ENCODE results near the gene MBLAC1. TPM values are rescaled to one million over a fixed set of nuclear protein-coding genes. Genes with fewer than 3 reads are reported as not detected.

The MBLAC1 gene
- polyA plus RNA-seq, 3 donors = 0.57 to 0.81 (median 0.59) TPM

DNA sequence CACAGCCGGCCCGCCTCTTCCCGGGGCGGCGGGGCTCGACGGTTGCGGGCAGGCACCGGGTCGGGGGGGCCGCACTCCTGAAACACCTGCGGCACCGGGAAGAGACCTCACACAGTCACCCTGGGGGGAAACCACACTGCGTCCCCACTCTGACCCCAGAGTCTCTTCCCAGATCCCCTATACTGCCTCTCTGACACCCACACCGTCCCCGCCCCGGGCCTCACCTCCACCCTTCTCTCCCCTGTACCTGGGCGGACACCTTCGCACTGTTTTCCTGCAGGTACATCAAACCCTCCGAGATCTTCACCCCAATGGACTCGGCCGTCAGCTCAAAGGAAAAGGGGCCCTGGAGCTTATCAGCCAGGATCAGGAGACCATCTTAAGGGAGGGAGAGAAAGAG, 45.1 kb downstream of the MBLAC1 start:
- Histone ChIP-seq H3K9me3 (replicated peaks in 1 of 2; ENCODE audit: control insufficient read depth in 1 of 2, insufficient read depth in 1 of 2, low read length in 2 of 2) (peaks cover 0 to 5% of the 10 kb centered on the region in 2 donors), H2AFZ (ENCODE audit: insufficient read depth, low read depth, low read length, poor library complexity, severe bottlenecking) (peak overlapping the region; percentile 21), H3K9ac (ENCODE audit: insufficient read depth, low read length, poor library complexity, severe bottlenecking) (no peak overlapping the region), H3K4me2 (replicated peaks; ENCODE audit: extremely low read depth, low read length, poor library complexity, severe bottlenecking) (peak overlapping the region; percentile 61), H3K4me1 (ENCODE audit: control insufficient read depth in 1 of 2, insufficient read depth in 2 of 2, low read length in 2 of 2) (peaks cover 39 to 46% of the 10 kb centered on the region in 2 donors), H3K4me3 (replicated peaks in 1 of 3; ENCODE audit: low read depth in 2 of 3, low read length in 3 of 3) (peak overlapping the region in 1 of 3 experiments; percentile 40), H3K79me2 (ENCODE audit: insufficient read depth, low read length) (no peaks in the 10 kb centered on the region), H3K36me3 (replicated peaks in 1 of 2; ENCODE audit: control insufficient read depth in 1 of 2, insufficient read depth in 2 of 2, low read length in 2 of 2) (no peaks in the 10 kb centered on the region), H3K27me3 (ENCODE audit: control insufficient read depth in 2 of 2, insufficient read depth in 2 of 2, low read length in 2 of 2) (peaks cover 35 to 55% of the 10 kb centered on the region in 2 donors), H4K20me1 (ENCODE audit: insufficient read depth, low read length) (no peaks in the 10 kb centered on the region), H3K27ac (ENCODE audit: low read depth in 1 of 2, low read length in 2 of 2) (no peak overlapping the region)
- H3K4me1 Mint-ChIP-seq = peaks cover 44% of the 10 kb centered on the region
- intact Hi-C loops (cut with micrococcal nuclease) = no loop called here
- peaks cover 0 to 21% (median 9%) of the 10 kb centered on the region in 7 donors for H3K9me3 Mint-ChIP-seq
- peak overlapping the region; percentile 41 to 84 for H3K4me3 Mint-ChIP-seq
- no peak overlapping the region for H3K27ac Mint-ChIP-seq
- H3K36me3 Mint-ChIP-seq = peaks cover 4 to 21% of the 10 kb centered on the region in 2 donors
- TF ChIP-seq, protein P1, sequence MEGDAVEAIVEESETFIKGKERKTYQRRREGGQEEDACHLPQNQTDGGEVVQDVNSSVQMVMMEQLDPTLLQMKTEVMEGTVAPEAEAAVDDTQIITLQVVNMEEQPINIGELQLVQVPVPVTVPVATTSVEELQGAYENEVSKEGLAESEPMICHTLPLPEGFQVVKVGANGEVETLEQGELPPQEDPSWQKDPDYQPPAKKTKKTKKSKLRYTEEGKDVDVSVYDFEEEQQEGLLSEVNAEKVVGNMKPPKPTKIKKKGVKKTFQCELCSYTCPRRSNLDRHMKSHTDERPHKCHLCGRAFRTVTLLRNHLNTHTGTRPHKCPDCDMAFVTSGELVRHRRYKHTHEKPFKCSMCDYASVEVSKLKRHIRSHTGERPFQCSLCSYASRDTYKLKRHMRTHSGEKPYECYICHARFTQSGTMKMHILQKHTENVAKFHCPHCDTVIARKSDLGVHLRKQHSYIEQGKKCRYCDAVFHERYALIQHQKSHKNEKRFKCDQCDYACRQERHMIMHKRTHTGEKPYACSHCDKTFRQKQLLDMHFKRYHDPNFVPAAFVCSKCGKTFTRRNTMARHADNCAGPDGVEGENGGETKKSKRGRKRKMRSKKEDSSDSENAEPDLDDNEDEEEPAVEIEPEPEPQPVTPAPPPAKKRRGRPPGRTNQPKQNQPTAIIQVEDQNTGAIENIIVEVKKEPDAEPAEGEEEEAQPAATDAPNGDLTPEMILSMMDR (IDR thresholded peaks at IDR 0.05) = no peak
- 29% methylated on average over 22 of the region's 22 CpGs for WGBS (ENCODE audit: insufficient coverage)
- peaks cover 57 to 73% (median 68%) of the 10 kb centered on the region in 3 donors for H3K27me3 Mint-ChIP-seq (ENCODE audit: low read depth in 3 of 3)
- DNase-seq = no peak

DNA sequence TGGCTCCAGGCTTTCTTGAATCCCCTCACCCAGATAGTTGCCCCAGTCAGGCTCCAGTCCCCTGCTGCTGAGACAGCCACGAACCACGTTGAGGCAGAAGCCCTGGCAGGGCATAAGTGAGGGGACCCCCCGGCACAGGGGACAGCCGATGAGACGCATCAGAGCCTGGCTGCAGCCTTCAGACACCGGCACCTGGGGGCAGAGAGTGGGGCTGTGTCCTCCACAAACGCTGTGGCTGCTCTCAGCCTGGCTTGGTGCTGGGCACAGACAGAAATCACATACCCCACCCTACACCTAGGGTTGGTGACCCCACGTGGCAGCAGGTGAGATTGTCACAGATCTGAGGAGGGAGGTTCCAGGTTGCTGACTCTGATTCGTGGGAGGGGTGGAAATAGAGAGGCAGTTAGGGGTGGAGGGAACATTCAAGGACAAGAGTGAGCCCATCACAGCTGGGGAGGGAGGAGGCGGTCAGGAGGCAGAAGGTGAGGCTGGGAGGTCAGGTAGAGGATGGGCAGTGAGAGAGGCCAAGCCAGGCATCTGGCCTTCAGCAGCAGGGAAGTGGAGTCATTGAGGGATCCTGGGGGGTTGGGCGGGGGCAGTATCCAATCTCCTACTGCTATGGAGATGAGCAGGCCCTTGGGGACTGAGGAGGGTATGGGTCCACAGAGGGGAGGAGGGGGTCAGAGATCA, 47.2 kb downstream of the MBLAC1 start:
- H3K27ac Mint-ChIP-seq = no peak overlapping the region
- H3K4me3 Mint-ChIP-seq = no peak overlapping the region
- peaks cover 4 to 14% of the 10 kb centered on the region in 2 donors for H3K36me3 Mint-ChIP-seq
- H3K4me3 ChIP-seq (replicated peaks in 1 of 3; ENCODE audit: low read depth in 2 of 3, low read length in 3 of 3) = no peak overlapping the region
- H2AFZ ChIP-seq (ENCODE audit: insufficient read depth, low read depth, low read length, poor library complexity, severe bottlenecking) = no peak overlapping the region
- no peaks in the 10 kb centered on the region for H3K36me3 ChIP-seq (replicated peaks in 1 of 2; ENCODE audit: control insufficient read depth in 1 of 2, insufficient read depth in 2 of 2, low read length in 2 of 2)
- no peak for DNase-seq
- intact Hi-C loops (cut with micrococcal nuclease) = no loop called here
- H3K4me1 ChIP-seq (ENCODE audit: control insufficient read depth in 1 of 2, insufficient read depth in 2 of 2, low read length in 2 of 2) = peaks cover 27 to 37% of the 10 kb centered on the region in 2 donors
- H4K20me1 ChIP-seq (ENCODE audit: insufficient read depth, low read length) = no peaks in the 10 kb centered on the region
- WGBS (ENCODE audit: insufficient coverage) = 86% methylated on average over 8 of the region's 11 CpGs
- H3K27me3 ChIP-seq (ENCODE audit: control insufficient read depth in 2 of 2, insufficient read depth in 2 of 2, low read length in 2 of 2) = peaks cover 20 to 39% of the 10 kb centered on the region in 2 donors
- H3K4me1 Mint-ChIP-seq = peaks cover 28% of the 10 kb centered on the region
- no peak overlapping the region for H3K4me2 ChIP-seq (replicated peaks; ENCODE audit: extremely low read depth, low read length, poor library complexity, severe bottlenecking)
- H3K9me3 ChIP-seq (replicated peaks in 1 of 2; ENCODE audit: control insufficient read depth in 1 of 2, insufficient read depth in 1 of 2, low read length in 2 of 2) = peaks cover 5 to 6% of the 10 kb centered on the region in 2 donors
- H3K9ac ChIP-seq (ENCODE audit: insufficient read depth, low read length, poor library complexity, severe bottlenecking) = no peak overlapping the region
- peaks cover 39 to 58% (median 47%) of the 10 kb centered on the region in 3 donors for H3K27me3 Mint-ChIP-seq (ENCODE audit: low read depth in 3 of 3)
- H3K27ac ChIP-seq (ENCODE audit: low read depth in 1 of 2, low read length in 2 of 2) = no peak overlapping the region
- peaks cover 0 to 18% (median 12%) of the 10 kb centered on the region in 7 donors for H3K9me3 Mint-ChIP-seq
- TF ChIP-seq, protein P1 (IDR thresholded peaks at IDR 0.05) = no peak
- H3K79me2 ChIP-seq (ENCODE audit: insufficient read depth, low read length) = no peaks in the 10 kb centered on the region
